Measurements from ENCODE around the gene FAIM. TPM values are rescaled to one million over a fixed set of nuclear protein-coding genes. Genes with fewer than 3 reads are reported as not detected.

The FAIM gene
- total and polyA plus RNA-seq, 2 experiments from 2014 or later: 12.0 to 29.7 TPM

DNA sequence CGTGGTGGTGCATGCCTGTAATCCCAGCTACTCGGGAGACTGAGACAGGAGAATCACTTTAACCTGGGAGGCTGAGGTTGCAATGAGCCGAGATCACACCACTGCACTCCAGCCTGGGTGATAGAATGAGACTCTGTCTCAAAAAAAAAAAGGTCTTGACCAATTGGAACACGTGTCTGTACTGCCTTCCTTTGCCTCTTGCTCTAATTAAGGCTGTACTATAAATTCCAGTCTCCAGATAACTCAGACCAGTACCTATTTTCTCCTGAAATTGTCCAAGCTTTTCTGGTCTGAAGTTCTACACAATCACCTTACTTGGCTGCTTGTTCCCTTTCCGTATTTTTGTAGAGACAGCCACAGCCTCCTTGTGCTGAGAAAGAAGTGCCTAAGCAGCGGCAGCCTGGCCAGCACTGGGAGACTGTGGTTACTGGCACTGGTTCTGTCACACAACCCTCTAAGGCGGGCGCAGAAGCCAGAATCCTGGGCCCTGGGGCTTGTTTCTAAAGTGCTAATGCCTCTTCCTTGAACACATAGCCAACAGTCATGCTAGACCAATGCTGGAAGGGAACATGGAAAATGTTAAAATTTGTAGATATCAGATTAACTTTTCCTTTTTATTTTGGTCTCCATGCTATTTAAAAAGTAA is 8.3 kb upstream of the FAIM start:
- peaks cover 4% of the 10 kb centered on the region; the same call in 1 of the 2 replicates for H3K36me3 ChIP-seq (ENCODE audit: insufficient read depth)
- peaks cover 11% of the 10 kb centered on the region for H3K4me1 ChIP-seq (ENCODE audit: insufficient read depth)
- Mint-ChIP-seq H3K4me3 (no peak overlapping the region), H3K27me3 (ENCODE audit: insufficient read depth, low read depth, poor library complexity) (peaks cover 9% of the 10 kb centered on the region), H3K4me1 (peaks cover 9% of the 10 kb centered on the region; the same call in 2 of the 3 replicates), H3K27ac (no peak overlapping the region), H3K9me3 (peaks cover 41% of the 10 kb centered on the region), H3K36me3 (ENCODE audit: low read depth) (peaks cover 25% of the 10 kb centered on the region; the same call in 2 of the 3 replicates)
- H3F3A ChIP-seq (replicated peaks; ENCODE audit: low read depth): no peaks in the 10 kb centered on the region
- DNase-seq (ENCODE audit: low spot score) (no peak), ATAC-seq (no peak)
- H3K27me3 ChIP-seq (ENCODE audit: insufficient read depth): no peaks in the 10 kb centered on the region
- H3K4me3 ChIP-seq: no peak overlapping the region
- H3K4me2 ChIP-seq: no peak overlapping the region
- no peak overlapping the region for H3K27ac ChIP-seq (ENCODE audit: low read depth)
- H2AFZ ChIP-seq: peak overlapping the region; percentile 81
- TF ChIP-seq POLR2AphosphoS5 (IDR thresholded peaks at IDR 0.05; ENCODE audit: low read depth) (no peak), NANOG (IDR thresholded peaks at IDR 0.05; ENCODE audit: borderline replicate concordance) (no peak), EZH2 (IDR thresholded peaks at IDR 0.05; ENCODE audit: low read depth, unreplicated experiment) (no peak), STAT1 (IDR thresholded peaks at IDR 0.05; ENCODE audit: unreplicated experiment) (no peak), ZNF114 (CRISPR knock-in tag; IDR thresholded peaks at IDR 0.05) (no peak), JUNB (IDR thresholded peaks at IDR 0.05; ENCODE audit: unreplicated experiment) (no peak), CREB1 (CRISPR knock-in tag; IDR thresholded peaks at IDR 0.05; ENCODE audit: low read depth) (no peak), EZH2phosphoT487 (IDR thresholded peaks at IDR 0.05; ENCODE audit: unreplicated experiment) (no peak), ZNF331 (CRISPR knock-in tag; IDR thresholded peaks at IDR 0.05; ENCODE audit: low read depth) (no peak)
- TF ChIP-seq, protein P1, sequence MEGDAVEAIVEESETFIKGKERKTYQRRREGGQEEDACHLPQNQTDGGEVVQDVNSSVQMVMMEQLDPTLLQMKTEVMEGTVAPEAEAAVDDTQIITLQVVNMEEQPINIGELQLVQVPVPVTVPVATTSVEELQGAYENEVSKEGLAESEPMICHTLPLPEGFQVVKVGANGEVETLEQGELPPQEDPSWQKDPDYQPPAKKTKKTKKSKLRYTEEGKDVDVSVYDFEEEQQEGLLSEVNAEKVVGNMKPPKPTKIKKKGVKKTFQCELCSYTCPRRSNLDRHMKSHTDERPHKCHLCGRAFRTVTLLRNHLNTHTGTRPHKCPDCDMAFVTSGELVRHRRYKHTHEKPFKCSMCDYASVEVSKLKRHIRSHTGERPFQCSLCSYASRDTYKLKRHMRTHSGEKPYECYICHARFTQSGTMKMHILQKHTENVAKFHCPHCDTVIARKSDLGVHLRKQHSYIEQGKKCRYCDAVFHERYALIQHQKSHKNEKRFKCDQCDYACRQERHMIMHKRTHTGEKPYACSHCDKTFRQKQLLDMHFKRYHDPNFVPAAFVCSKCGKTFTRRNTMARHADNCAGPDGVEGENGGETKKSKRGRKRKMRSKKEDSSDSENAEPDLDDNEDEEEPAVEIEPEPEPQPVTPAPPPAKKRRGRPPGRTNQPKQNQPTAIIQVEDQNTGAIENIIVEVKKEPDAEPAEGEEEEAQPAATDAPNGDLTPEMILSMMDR (conservative IDR thresholded peaks at IDR 0.05; ENCODE audit: low read depth in 2 of 2): no peak
- TF ChIP-seq, protein P2, sequence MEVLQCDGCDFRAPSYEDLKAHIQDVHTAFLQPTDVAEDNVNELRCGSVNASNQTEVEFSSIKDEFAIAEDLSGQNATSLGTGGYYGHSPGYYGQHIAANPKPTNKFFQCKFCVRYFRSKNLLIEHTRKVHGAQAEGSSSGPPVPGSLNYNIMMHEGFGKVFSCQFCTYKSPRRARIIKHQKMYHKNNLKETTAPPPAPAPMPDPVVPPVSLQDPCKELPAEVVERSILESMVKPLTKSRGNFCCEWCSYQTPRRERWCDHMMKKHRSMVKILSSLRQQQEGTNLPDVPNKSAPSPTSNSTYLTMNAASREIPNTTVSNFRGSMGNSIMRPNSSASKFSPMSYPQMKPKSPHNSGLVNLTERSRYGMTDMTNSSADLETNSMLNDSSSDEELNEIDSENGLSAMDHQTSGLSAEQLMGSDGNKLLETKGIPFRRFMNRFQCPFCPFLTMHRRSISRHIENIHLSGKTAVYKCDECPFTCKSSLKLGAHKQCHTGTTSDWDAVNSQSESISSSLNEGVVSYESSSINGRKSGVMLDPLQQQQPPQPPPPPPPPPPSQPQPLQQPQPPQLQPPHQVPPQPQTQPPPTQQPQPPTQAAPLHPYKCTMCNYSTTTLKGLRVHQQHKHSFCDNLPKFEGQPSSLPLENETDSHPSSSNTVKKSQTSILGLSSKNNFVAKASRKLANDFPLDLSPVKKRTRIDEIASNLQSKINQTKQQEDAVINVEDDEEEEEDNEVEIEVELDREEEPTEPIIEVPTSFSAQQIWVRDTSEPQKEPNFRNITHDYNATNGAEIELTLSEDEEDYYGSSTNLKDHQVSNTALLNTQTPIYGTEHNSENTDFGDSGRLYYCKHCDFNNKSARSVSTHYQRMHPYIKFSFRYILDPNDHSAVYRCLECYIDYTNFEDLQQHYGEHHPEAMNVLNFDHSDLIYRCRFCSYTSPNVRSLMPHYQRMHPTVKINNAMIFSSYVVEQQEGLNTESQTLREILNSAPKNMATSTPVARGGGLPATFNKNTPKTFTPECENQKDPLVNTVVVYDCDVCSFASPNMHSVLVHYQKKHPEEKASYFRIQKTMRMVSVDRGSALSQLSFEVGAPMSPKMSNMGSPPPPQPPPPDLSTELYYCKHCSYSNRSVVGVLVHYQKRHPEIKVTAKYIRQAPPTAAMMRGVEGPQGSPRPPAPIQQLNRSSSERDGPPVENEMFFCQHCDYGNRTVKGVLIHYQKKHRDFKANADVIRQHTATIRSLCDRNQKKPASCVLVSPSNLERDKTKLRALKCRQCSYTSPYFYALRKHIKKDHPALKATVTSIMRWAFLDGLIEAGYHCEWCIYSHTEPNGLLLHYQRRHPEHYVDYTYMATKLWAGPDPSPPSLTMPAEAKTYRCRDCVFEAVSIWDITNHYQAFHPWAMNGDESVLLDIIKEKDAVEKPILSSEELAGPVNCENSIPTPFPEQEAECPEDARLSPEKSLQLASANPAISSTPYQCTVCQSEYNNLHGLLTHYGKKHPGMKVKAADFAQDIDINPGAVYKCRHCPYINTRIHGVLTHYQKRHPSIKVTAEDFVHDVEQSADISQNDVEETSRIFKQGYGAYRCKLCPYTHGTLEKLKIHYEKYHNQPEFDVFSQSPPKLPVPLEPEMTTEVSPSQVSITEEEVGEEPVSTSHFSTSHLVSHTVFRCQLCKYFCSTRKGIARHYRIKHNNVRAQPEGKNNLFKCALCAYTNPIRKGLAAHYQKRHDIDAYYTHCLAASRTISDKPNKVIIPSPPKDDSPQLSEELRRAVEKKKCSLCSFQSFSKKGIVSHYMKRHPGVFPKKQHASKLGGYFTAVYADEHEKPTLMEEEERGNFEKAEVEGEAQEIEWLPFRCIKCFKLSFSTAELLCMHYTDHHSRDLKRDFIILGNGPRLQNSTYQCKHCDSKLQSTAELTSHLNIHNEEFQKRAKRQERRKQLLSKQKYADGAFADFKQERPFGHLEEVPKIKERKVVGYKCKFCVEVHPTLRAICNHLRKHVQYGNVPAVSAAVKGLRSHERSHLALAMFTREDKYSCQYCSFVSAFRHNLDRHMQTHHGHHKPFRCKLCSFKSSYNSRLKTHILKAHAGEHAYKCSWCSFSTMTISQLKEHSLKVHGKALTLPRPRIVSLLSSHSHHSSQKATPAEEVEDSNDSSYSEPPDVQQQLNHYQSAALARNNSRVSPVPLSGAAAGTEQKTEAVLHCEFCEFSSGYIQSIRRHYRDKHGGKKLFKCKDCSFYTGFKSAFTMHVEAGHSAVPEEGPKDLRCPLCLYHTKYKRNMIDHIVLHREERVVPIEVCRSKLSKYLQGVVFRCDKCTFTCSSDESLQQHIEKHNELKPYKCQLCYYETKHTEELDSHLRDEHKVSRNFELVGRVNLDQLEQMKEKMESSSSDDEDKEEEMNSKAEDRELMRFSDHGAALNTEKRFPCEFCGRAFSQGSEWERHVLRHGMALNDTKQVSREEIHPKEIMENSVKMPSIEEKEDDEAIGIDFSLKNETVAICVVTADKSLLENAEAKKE (CRISPR knock-in tag; IDR thresholded peaks at IDR 0.05): no peak
- TF ChIP-seq, protein P3, sequence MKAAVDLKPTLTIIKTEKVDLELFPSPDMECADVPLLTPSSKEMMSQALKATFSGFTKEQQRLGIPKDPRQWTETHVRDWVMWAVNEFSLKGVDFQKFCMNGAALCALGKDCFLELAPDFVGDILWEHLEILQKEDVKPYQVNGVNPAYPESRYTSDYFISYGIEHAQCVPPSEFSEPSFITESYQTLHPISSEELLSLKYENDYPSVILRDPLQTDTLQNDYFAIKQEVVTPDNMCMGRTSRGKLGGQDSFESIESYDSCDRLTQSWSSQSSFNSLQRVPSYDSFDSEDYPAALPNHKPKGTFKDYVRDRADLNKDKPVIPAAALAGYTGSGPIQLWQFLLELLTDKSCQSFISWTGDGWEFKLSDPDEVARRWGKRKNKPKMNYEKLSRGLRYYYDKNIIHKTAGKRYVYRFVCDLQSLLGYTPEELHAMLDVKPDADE (IDR thresholded peaks at IDR 0.05): no peak
- TF ChIP-seq, protein P4, sequence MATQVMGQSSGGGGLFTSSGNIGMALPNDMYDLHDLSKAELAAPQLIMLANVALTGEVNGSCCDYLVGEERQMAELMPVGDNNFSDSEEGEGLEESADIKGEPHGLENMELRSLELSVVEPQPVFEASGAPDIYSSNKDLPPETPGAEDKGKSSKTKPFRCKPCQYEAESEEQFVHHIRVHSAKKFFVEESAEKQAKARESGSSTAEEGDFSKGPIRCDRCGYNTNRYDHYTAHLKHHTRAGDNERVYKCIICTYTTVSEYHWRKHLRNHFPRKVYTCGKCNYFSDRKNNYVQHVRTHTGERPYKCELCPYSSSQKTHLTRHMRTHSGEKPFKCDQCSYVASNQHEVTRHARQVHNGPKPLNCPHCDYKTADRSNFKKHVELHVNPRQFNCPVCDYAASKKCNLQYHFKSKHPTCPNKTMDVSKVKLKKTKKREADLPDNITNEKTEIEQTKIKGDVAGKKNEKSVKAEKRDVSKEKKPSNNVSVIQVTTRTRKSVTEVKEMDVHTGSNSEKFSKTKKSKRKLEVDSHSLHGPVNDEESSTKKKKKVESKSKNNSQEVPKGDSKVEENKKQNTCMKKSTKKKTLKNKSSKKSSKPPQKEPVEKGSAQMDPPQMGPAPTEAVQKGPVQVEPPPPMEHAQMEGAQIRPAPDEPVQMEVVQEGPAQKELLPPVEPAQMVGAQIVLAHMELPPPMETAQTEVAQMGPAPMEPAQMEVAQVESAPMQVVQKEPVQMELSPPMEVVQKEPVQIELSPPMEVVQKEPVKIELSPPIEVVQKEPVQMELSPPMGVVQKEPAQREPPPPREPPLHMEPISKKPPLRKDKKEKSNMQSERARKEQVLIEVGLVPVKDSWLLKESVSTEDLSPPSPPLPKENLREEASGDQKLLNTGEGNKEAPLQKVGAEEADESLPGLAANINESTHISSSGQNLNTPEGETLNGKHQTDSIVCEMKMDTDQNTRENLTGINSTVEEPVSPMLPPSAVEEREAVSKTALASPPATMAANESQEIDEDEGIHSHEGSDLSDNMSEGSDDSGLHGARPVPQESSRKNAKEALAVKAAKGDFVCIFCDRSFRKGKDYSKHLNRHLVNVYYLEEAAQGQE (IDR thresholded peaks at IDR 0.05; ENCODE audit: unreplicated experiment): no peak
- H4K20me1 ChIP-seq (replicated peaks; ENCODE audit: insufficient read depth): no peaks in the 10 kb centered on the region
- no peaks in the 10 kb centered on the region for H3K79me2 ChIP-seq (replicated peaks; ENCODE audit: insufficient read depth)
- 0 out of 2 replicates have a peak, but pooled peaks cover 4% of the 10 kb centered on the region for H3K9me2 ChIP-seq (ENCODE audit: insufficient read depth)

All from GM23338 (cell line).